SK-N-SH (cell line): ENCODE results near the gene ZNF32. TPM values are rescaled to one million over a fixed set of nuclear protein-coding genes. Genes with fewer than 3 reads are reported as not detected.

Experiments used
- CTCF ChIA-PET: fragments of 300-600, 350-600 bp; formaldehyde crosslinking; extraction: SDS; loops from one replicate; lab custom pipeline; 2021; lab: Yijun Ruan, JAX
- POLR2A ChIA-PET: fragments of 350-600 bp; sonication (Branson Sonifier 250); formaldehyde crosslinking; extraction: SDS; loops from one replicate; lab custom pipeline; 2020; ENCODE audit warnings: antibody characterized with exemption, inconsistent platforms; lab: Yijun Ruan, JAX
- DNase-seq: peaks from one replicate; pipeline ENCODE4 v3.0.0; 2012
- H2AFZ ChIP-seq: fragments of 200-600 bp; sonication (generic); 2 replicates; pipeline ENCODE4 v1.8.1; 2016; ENCODE audit warnings: antibody characterized with exemption, mild to moderate bottlenecking, low read depth
- H3F3A ChIP-seq: fragments of 200-600 bp; sonication (generic); replicated peaks from 2 replicates; pipeline ENCODE3; 2016; ENCODE audit warnings: antibody characterized with exemption, mild to moderate bottlenecking; ENCODE audit not compliant: insufficient read depth
- H3K27ac ChIP-seq, 2 experiments: fragments of 200-500 bp in 1 of 2; fragments of 200-600 bp in 1 of 2; sonication (Bioruptor generic) in 1 of 2; sonication (generic), shearing (Covaris generic) in 1 of 2; 2 replicates each; pipeline versions ENCODE4 v1.5.1 to v1.6.1; 2014 to 2016; ENCODE audit warnings: low read depth in 2 of 2, inconsistent platforms in 1 of 2, low read length in 1 of 2, mild to moderate bottlenecking in 1 of 2, mixed read lengths in 1 of 2
- H3K27me3 ChIP-seq: fragments of 200-600 bp; sonication (generic), shearing (Covaris generic); 2 replicates; pipeline ENCODE4 v1.6.1; 2016; ENCODE audit warnings: mixed run types; ENCODE audit not compliant: insufficient read depth
- H3K36me3 ChIP-seq, 2 experiments: fragments of 200-500 bp in 1 of 2; fragments of 200-600 bp in 1 of 2; sonication (Bioruptor generic) in 1 of 2; sonication (generic) in 1 of 2; replicated peaks in 1 of 2; 2 replicates each; pipeline versions ENCODE3 to v1.5.1; 2014 to 2016; ENCODE audit warnings: low read length in 1 of 2, mild to moderate bottlenecking in 1 of 2; ENCODE audit not compliant: insufficient read depth in 2 of 2, control insufficient read depth in 1 of 2
- H3K4me1 ChIP-seq, 2 experiments: fragments of 200-500 bp in 1 of 2; fragments of 200-600 bp in 1 of 2; sonication (Bioruptor generic) in 1 of 2; sonication (generic), shearing (Covaris generic) in 1 of 2; 2 replicates each; pipeline versions ENCODE4 v1.5.1 to v1.6.1; 2014 to 2016; ENCODE audit warnings: low read depth in 1 of 2, low read length in 1 of 2, mixed run types in 1 of 2; ENCODE audit not compliant: insufficient read depth in 2 of 2, control insufficient read depth in 1 of 2
- H3K4me2 ChIP-seq: fragments of 200-600 bp; sonication (generic), shearing (Covaris generic); 2 replicates; pipeline ENCODE4 v1.6.1; 2017; ENCODE audit warnings: mixed run types
- H3K4me3 ChIP-seq, 2 experiments: fragments of 200-500 bp in 1 of 2; fragments of 200-600 bp in 1 of 2; sonication (Bioruptor generic) in 1 of 2; sonication (generic), shearing (Covaris generic) in 1 of 2; 2 replicates each; pipeline versions ENCODE4 v1.5.1 to v1.8.1; 2014 to 2016; ENCODE audit warnings: low read depth in 2 of 2, inconsistent platforms in 1 of 2, low read length in 1 of 2, mild to moderate bottlenecking in 1 of 2, mixed read lengths in 1 of 2, moderate library complexity in 1 of 2
- H3K79me2 ChIP-seq: fragments of 200-600 bp; sonication (generic); 2 replicates; pipeline ENCODE4 v1.8.1; 2017; ENCODE audit warnings: mild to moderate bottlenecking; ENCODE audit not compliant: insufficient read depth
- H3K9ac ChIP-seq: fragments of 200-600 bp; sonication (generic); 2 replicates; pipeline ENCODE4 v1.6.1; 2017; ENCODE audit warnings: mixed run types
- H3K9me2 ChIP-seq: fragments of 200-600 bp; sonication (generic); 2 replicates; pipeline ENCODE4 v1.6.1; 2017; ENCODE audit warnings: mixed run types
- H3K9me3 ChIP-seq: fragments of 200-600 bp; sonication (generic); 2 replicates; pipeline ENCODE4 v1.6.1; 2017; ENCODE audit warnings: mixed run types, mild to moderate bottlenecking, moderate library complexity
- H4K20me1 ChIP-seq: fragments of 200-600 bp; sonication (generic); 2 replicates; pipeline ENCODE4 v1.6.1; 2017; ENCODE audit warnings: mild to moderate bottlenecking, mixed run types; ENCODE audit not compliant: insufficient read depth
- CTCF ChIP-seq: fragments of 200-600 bp; sonication (generic); IDR thresholded peaks from 2 replicates; pipeline ENCODE4 v1.6.1; 2017; ENCODE audit warnings: antibody characterized with exemption, mild to moderate bottlenecking, moderate library complexity
- ELF1 ChIP-seq: IDR thresholded peaks from 2 replicates; pipeline ENCODE4 v1.4.0; 2012
- EP300 ChIP-seq, 2 experiments: IDR thresholded peaks; 2 replicates each; pipeline versions ENCODE4 v1.4.0 to v1.6.1; 2012; ENCODE audit warnings: borderline replicate concordance in 1 of 2, low read depth in 1 of 2, low read length in 1 of 2
- EZH2phosphoT487 ChIP-seq: fragments of 200-600 bp; sonication (generic); IDR thresholded peaks from 2 replicates; pipeline ENCODE4 v1.6.1; 2017; ENCODE audit warnings: low read depth, mixed run types, mild to moderate bottlenecking, antibody characterized with exemption, moderate library complexity, borderline replicate concordance
- FOSL2 ChIP-seq: IDR thresholded peaks from 2 replicates; pipeline ENCODE4 v1.4.0; 2012; ENCODE audit warnings: low read depth, mild to moderate bottlenecking, moderate library complexity, borderline replicate concordance
- IRF3 ChIP-seq: fragments of 150-350 bp; IDR thresholded peaks from 2 replicates; pipeline ENCODE4 v1.6.1; 2016; ENCODE audit warnings: mild to moderate bottlenecking, low read depth, low read length
- JUND ChIP-seq: IDR thresholded peaks from 2 replicates; pipeline ENCODE4 v1.4.0; 2012
- RAD21 ChIP-seq: IDR thresholded peaks from 2 replicates; pipeline ENCODE4 v1.6.1; 2012; ENCODE audit warnings: mild to moderate bottlenecking, low read length
- RCOR1 ChIP-seq: fragments of 150-350 bp; IDR thresholded peaks from 2 replicates; pipeline ENCODE4 v1.6.1; 2017; ENCODE audit warnings: antibody characterized with exemption, low read length
- RXRA ChIP-seq: IDR thresholded peaks from 2 replicates; pipeline ENCODE4 v1.4.0; 2012; ENCODE audit warnings: low read depth, mild to moderate bottlenecking, borderline replicate concordance
- SMC3 ChIP-seq: IDR thresholded peaks from 2 replicates; pipeline ENCODE4 v1.6.1; 2012; ENCODE audit warnings: low read depth, low read length, improper control_type of control experiment
- TCF12 ChIP-seq: IDR thresholded peaks from 2 replicates; pipeline ENCODE4 v1.4.0; 2012
- YY1 ChIP-seq: IDR thresholded peaks from 2 replicates; pipeline ENCODE4 v1.4.0; 2012; ENCODE audit warnings: low read depth, mild to moderate bottlenecking
- WGBS: methylation state at CpG from one replicate; pipeline ENCODE4 v1.1.6; 2017; ENCODE audit warnings: low lambda C conversion rate; 5-methylcytosine and 5-hydroxymethylcytosine counted together
- polyA plus RNA-seq, 3 experiments: library from polyadenylated mRNA; depleted of rRNA; stranded (reverse); fragments of >200 nt; gene quantifications; 2 replicates each; pipeline ENCODE4 v1.2.3, GENCODE V29; 2012
- TF ChIP-seq, protein P1 (sequence below): IDR thresholded peaks from 2 replicates; pipeline ENCODE4 v1.6.1; 2012; ENCODE audit warnings: mild to moderate bottlenecking, low read depth, low read length, moderate library complexity
- TF ChIP-seq, protein P2 (sequence below): IDR thresholded peaks from 2 replicates; pipeline ENCODE4 v1.4.0; 2012; ENCODE audit warnings: low read depth, borderline replicate concordance
- TF ChIP-seq, protein P3 (sequence below): fragments of 150-350 bp; IDR thresholded peaks from 2 replicates; pipeline ENCODE4 v1.6.1; 2017; ENCODE audit warnings: antibody characterized with exemption, low read length, low read depth, borderline replicate concordance
- TF ChIP-seq, protein P4 (sequence below): IDR thresholded peaks from 2 replicates; pipeline ENCODE4 v1.4.0; 2012; ENCODE audit warnings: low read depth, borderline replicate concordance

The ZNF32 gene
- polyA plus RNA-seq, 1 of the 3 experiments (the other 2 are of a cell fraction) = 27.2 TPM

- Histone ChIP-seq H3K4me2 (no peak overlapping the region), H3K9me3 (no peaks in the 10 kb centered on the region), H3K9ac (no peak overlapping the region), H3F3A (no peaks in the 10 kb centered on the region), H2AFZ (no peak overlapping the region), H3K27ac (no peak overlapping the region), H3K79me2 (no peaks in the 10 kb centered on the region), H4K20me1 (no peaks in the 10 kb centered on the region), H3K4me1 (peaks cover 0 to 4% of the 10 kb centered on the region in 2 experiments; a peak in 2 of 4 replicates), H3K27me3 (no peaks in the 10 kb centered on the region; the same call in 1 of the 2 replicates), H3K4me3 (no peak overlapping the region), H3K36me3 (no peaks in the 10 kb centered on the region), H3K9me2 (no peaks in the 10 kb centered on the region)
- 17% methylated on average over 2 of the region's 2 CpGs for WGBS
- ChIA-PET CTCF (interaction anchor here (1.4 to 1.9 kb wide), 2 partner anchors 36 to 658 kb away, joined by 3 to 5 read pairs; no protein-coding TSS in a partner anchor), POLR2A (no interaction called here)
- no peak for DNase-seq
- no peak for TF ChIP-seq ELF1
- TF ChIP-seq TCF12 = no peak
- TF ChIP-seq IRF3 = no peak
- TF ChIP-seq RAD21 = no peak
- TF ChIP-seq EZH2phosphoT487 = no peak
Measured at GRCh38 chr10:43653746-43654145, 5.1 kb upstream of the ZNF32 start.

DNA sequence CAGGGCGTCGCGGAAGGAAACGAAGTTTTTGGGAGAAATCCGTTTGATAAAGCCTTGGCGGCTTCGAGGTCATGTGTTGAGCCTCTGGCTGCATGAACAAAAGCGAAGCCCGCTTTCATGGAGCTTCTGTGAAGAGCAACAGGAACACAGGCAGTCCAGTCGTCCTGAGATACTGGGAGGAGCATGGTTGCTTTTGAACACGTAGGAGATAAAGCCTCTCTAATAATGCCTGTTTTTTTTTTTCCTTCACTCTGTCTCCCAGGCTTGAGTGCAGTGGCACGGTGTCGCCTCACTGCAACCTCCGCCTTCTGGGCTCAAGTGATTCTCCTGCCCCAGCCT lies 473 bp upstream of the ZNF32 start:
- no peak for DNase-seq
- peaks cover 3 to 4% of the 10 kb centered on the region in 2 experiments; a peak in 2 of 4 replicates for H3K4me1 ChIP-seq
- TF ChIP-seq FOSL2 (no peak), EP300 (IDR thresholded peaks at IDR 0.05; ENCODE audit: borderline replicate concordance in 1 of 2, low read depth in 1 of 2, low read length in 1 of 2) (no peak), YY1 (no peak), CTCF (no peak), RCOR1 (no peak), RXRA (no peak), JUND (no peak), SMC3 (no peak)
- TF ChIP-seq, protein P1, sequence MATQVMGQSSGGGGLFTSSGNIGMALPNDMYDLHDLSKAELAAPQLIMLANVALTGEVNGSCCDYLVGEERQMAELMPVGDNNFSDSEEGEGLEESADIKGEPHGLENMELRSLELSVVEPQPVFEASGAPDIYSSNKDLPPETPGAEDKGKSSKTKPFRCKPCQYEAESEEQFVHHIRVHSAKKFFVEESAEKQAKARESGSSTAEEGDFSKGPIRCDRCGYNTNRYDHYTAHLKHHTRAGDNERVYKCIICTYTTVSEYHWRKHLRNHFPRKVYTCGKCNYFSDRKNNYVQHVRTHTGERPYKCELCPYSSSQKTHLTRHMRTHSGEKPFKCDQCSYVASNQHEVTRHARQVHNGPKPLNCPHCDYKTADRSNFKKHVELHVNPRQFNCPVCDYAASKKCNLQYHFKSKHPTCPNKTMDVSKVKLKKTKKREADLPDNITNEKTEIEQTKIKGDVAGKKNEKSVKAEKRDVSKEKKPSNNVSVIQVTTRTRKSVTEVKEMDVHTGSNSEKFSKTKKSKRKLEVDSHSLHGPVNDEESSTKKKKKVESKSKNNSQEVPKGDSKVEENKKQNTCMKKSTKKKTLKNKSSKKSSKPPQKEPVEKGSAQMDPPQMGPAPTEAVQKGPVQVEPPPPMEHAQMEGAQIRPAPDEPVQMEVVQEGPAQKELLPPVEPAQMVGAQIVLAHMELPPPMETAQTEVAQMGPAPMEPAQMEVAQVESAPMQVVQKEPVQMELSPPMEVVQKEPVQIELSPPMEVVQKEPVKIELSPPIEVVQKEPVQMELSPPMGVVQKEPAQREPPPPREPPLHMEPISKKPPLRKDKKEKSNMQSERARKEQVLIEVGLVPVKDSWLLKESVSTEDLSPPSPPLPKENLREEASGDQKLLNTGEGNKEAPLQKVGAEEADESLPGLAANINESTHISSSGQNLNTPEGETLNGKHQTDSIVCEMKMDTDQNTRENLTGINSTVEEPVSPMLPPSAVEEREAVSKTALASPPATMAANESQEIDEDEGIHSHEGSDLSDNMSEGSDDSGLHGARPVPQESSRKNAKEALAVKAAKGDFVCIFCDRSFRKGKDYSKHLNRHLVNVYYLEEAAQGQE = no peak
- TF ChIP-seq, protein P2, sequence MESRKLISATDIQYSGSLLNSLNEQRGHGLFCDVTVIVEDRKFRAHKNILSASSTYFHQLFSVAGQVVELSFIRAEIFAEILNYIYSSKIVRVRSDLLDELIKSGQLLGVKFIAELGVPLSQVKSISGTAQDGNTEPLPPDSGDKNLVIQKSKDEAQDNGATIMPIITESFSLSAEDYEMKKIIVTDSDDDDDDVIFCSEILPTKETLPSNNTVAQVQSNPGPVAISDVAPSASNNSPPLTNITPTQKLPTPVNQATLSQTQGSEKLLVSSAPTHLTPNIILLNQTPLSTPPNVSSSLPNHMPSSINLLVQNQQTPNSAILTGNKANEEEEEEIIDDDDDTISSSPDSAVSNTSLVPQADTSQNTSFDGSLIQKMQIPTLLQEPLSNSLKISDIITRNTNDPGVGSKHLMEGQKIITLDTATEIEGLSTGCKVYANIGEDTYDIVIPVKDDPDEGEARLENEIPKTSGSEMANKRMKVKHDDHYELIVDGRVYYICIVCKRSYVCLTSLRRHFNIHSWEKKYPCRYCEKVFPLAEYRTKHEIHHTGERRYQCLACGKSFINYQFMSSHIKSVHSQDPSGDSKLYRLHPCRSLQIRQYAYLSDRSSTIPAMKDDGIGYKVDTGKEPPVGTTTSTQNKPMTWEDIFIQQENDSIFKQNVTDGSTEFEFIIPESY = no peak
- TF ChIP-seq, protein P3, sequence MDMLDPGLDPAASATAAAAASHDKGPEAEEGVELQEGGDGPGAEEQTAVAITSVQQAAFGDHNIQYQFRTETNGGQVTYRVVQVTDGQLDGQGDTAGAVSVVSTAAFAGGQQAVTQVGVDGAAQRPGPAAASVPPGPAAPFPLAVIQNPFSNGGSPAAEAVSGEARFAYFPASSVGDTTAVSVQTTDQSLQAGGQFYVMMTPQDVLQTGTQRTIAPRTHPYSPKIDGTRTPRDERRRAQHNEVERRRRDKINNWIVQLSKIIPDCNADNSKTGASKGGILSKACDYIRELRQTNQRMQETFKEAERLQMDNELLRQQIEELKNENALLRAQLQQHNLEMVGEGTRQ = no peak
- TF ChIP-seq, protein P4, sequence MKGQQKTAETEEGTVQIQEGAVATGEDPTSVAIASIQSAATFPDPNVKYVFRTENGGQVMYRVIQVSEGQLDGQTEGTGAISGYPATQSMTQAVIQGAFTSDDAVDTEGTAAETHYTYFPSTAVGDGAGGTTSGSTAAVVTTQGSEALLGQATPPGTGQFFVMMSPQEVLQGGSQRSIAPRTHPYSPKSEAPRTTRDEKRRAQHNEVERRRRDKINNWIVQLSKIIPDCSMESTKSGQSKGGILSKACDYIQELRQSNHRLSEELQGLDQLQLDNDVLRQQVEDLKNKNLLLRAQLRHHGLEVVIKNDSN = no peak

More for the DNA sequence above, 473 bp upstream of the ZNF32 start:
- Histone ChIP-seq H3K36me3 (peaks cover 24 to 38% of the 10 kb centered on the region in 2 experiments), H4K20me1 (no peaks in the 10 kb centered on the region), H3K9me2 (no peaks in the 10 kb centered on the region), H3K27ac (no peak overlapping the region), H3F3A (peaks cover 4% of the 10 kb centered on the region), H3K27me3 (no peaks in the 10 kb centered on the region), H3K4me3 (peak overlapping the region; percentile 64 to 79), H2AFZ (peak overlapping the region; percentile 96), H3K4me2 (peak overlapping the region; percentile 82), H3K9me3 (peaks cover 13% of the 10 kb centered on the region; the same call in 1 of the 2 replicates), H3K9ac (peak overlapping the region; percentile 84), H3K79me2 (peaks cover 8% of the 10 kb centered on the region; the same call in 1 of the 2 replicates)
- ChIA-PET POLR2A (interaction anchor here (0.7 to 2.9 kb wide), 4 partner anchors 18 to 398 kb away, joined by 3 to 11 read pairs (median 6); partner anchors contain the start of gene ZNF485), CTCF (no interaction called here)
- WGBS = 54% methylated on average over 13 of the region's 14 CpGs
